H9 (cell line): ENCODE results near the gene KLHL22. TPM values are rescaled to one million over a fixed set of nuclear protein-coding genes. Genes with fewer than 3 reads are reported as not detected.

ENCODE experiments used
- DNase-seq: peaks from one replicate; pipeline ENCODE4 v3.0.0-alpha.2; 2017
- H2AFZ ChIP-seq: one replicate; pipeline ENCODE4 v1.6.1; 2013; ENCODE audit warnings: mild to moderate bottlenecking, low read length, control low read depth, moderate library complexity
- H2AK5ac ChIP-seq: 2 replicates; pipeline ENCODE4 v1.6.1; 2013; ENCODE audit warnings: low read length, control low read depth, mixed read lengths; ENCODE audit not compliant: insufficient read length
- H2BK120ac ChIP-seq: one replicate; pipeline ENCODE4 v1.6.1; 2013; ENCODE audit warnings: low read depth, mild to moderate bottlenecking, low read length, control low read depth, inconsistent platforms; ENCODE audit not compliant: poor library complexity, severe bottlenecking
- H2BK12ac ChIP-seq: 2 replicates; pipeline ENCODE4 v1.6.1; 2013; ENCODE audit warnings: low read length, control low read depth, mixed read lengths, low read depth; ENCODE audit not compliant: insufficient read length
- H2BK15ac ChIP-seq: 2 replicates; pipeline ENCODE4 v1.6.1; 2013; ENCODE audit warnings: low read depth, low read length, control low read depth
- H2BK20ac ChIP-seq: one replicate; pipeline ENCODE4 v1.6.1; 2013; ENCODE audit warnings: low read depth, mild to moderate bottlenecking, low read length, control low read depth, inconsistent platforms; ENCODE audit not compliant: poor library complexity, severe bottlenecking
- H2BK5ac ChIP-seq: 2 replicates; pipeline ENCODE4 v1.6.1; 2013; ENCODE audit warnings: low read length, control low read depth, mixed read lengths; ENCODE audit not compliant: insufficient read length
- H3K14ac ChIP-seq: 2 replicates; pipeline ENCODE4 v1.6.1; 2013; ENCODE audit warnings: low read length, control low read depth; ENCODE audit not compliant: insufficient read depth
- H3K18ac ChIP-seq: 2 replicates; pipeline ENCODE4 v1.6.1; 2013; ENCODE audit warnings: low read depth, mild to moderate bottlenecking, mixed read lengths, low read length, control low read depth; ENCODE audit not compliant: insufficient read length
- H3K23ac ChIP-seq: 2 replicates; pipeline ENCODE4 v1.6.1; 2013; ENCODE audit warnings: low read length, control low read depth, mixed read lengths, low read depth; ENCODE audit not compliant: insufficient read length
- H3K23me2 ChIP-seq: 2 replicates; pipeline ENCODE4 v1.6.1; 2013; ENCODE audit warnings: low read depth, mild to moderate bottlenecking, mixed read lengths, low read length, control low read depth; ENCODE audit not compliant: insufficient read length, poor library complexity, severe bottlenecking
- H3K27ac ChIP-seq: 2 replicates; pipeline ENCODE4 v1.5.1; 2013; ENCODE audit warnings: low read length, control low read depth, mixed read lengths, low read depth; ENCODE audit not compliant: insufficient read length
- H3K27me3 ChIP-seq: 2 replicates; pipeline ENCODE4 v1.6.1; 2013; ENCODE audit warnings: low read length, control low read depth, inconsistent platforms; ENCODE audit not compliant: insufficient read depth
- H3K4ac ChIP-seq: 2 replicates; pipeline ENCODE4 v1.6.1; 2013; ENCODE audit warnings: low read depth, mild to moderate bottlenecking, control low read depth, inconsistent platforms, low read length, moderate library complexity
- H3K4me1 ChIP-seq: 2 replicates; pipeline ENCODE4 v1.6.1; 2013; ENCODE audit warnings: low read length, control low read depth, inconsistent platforms; ENCODE audit not compliant: insufficient read depth
- H3K4me2 ChIP-seq: 2 replicates; pipeline ENCODE4 v1.6.1; 2013; ENCODE audit warnings: low read length, control low read depth, mixed read lengths; ENCODE audit not compliant: insufficient read length, insufficient read depth
- H3K56ac ChIP-seq: 2 replicates; pipeline ENCODE4 v1.6.1; 2013; ENCODE audit warnings: low read depth, mild to moderate bottlenecking, mixed read lengths, low read length, control low read depth; ENCODE audit not compliant: insufficient read length
- H3K79me1 ChIP-seq: 2 replicates; pipeline ENCODE4 v1.6.1; 2013; ENCODE audit warnings: low read depth, mild to moderate bottlenecking, moderate library complexity, low read length, control low read depth, inconsistent platforms; ENCODE audit not compliant: insufficient read depth, poor library complexity, severe bottlenecking
- H3K79me2 ChIP-seq: 2 replicates; pipeline ENCODE4 v1.6.1; 2013; ENCODE audit warnings: low read length, control low read depth, inconsistent platforms; ENCODE audit not compliant: insufficient read depth
- H3K9ac ChIP-seq: 2 replicates; pipeline ENCODE4 v1.6.1; 2013; ENCODE audit warnings: low read length, control low read depth, mixed read lengths; ENCODE audit not compliant: insufficient read length; ENCODE audit errors: extremely low read depth
- H3K9me3 ChIP-seq: one replicate; pipeline ENCODE4 v1.6.1; 2013; ENCODE audit warnings: low read depth, low read length, inconsistent platforms; ENCODE audit not compliant: control insufficient read depth
- H3T11ph ChIP-seq: one replicate; pipeline ENCODE4 v1.6.1; 2013; ENCODE audit warnings: mild to moderate bottlenecking, low read length, control low read depth, inconsistent platforms
- H4K20me1 ChIP-seq: one replicate; pipeline ENCODE4 v1.6.1; 2013; ENCODE audit not compliant: control insufficient read depth, insufficient read length, insufficient read depth
- H4K5ac ChIP-seq: 2 replicates; pipeline ENCODE4 v1.6.1; 2013; ENCODE audit warnings: low read depth, mild to moderate bottlenecking, mixed read lengths, low read length, control low read depth; ENCODE audit not compliant: insufficient read length
- H4K8ac ChIP-seq: replicated peaks from 2 replicates; pipeline ENCODE4 v1.6.1; 2013; ENCODE audit warnings: low read length, control low read depth, mixed read lengths, low read depth; ENCODE audit not compliant: insufficient read length
- H4K91ac ChIP-seq: 2 replicates; pipeline ENCODE4 v1.6.1; 2013; ENCODE audit warnings: low read depth, mild to moderate bottlenecking, moderate library complexity, mixed read lengths, low read length, control low read depth; ENCODE audit not compliant: insufficient read length
- H3K27ac Mint-ChIP-seq, 3 experiments: 2 replicates in 2 of 3; 3 replicates in 1 of 3; pipeline ENCODE4 v1.8.0; 2020 to 2021; ENCODE audit warnings: mixed read lengths in 3 of 3, mild to moderate bottlenecking in 1 of 3, moderate library complexity in 1 of 3
- H3K27me3 Mint-ChIP-seq: 2 replicates; pipeline ENCODE4 v1.8.0; 2021; ENCODE audit warnings: low read depth, mild to moderate bottlenecking, moderate library complexity, mixed read lengths
- H3K36me3 Mint-ChIP-seq, 3 experiments: 2 replicates in 2 of 3; 3 replicates in 1 of 3; pipeline ENCODE4 v1.8.0; 2020 to 2021; ENCODE audit warnings: low read depth in 3 of 3, mixed read lengths in 3 of 3; ENCODE audit not compliant: insufficient read depth in 1 of 3
- H3K4me1 Mint-ChIP-seq, 2 experiments: 2 replicates each; pipeline ENCODE4 v1.8.0; 2020; ENCODE audit warnings: mixed read lengths in 2 of 2
- H3K4me3 Mint-ChIP-seq, 2 experiments: 2 replicates in 1 of 2; 3 replicates in 1 of 2; pipeline ENCODE4 v1.8.0; 2020 to 2021; ENCODE audit warnings: mild to moderate bottlenecking in 2 of 2, mixed read lengths in 2 of 2, moderate library complexity in 1 of 2
- H3K9me3 Mint-ChIP-seq, 2 experiments: 2 replicates in 1 of 2; 3 replicates in 1 of 2; pipeline ENCODE4 v1.8.0; 2020; ENCODE audit warnings: mild to moderate bottlenecking in 2 of 2, mixed read lengths in 2 of 2, moderate library complexity in 1 of 2
- CTCF ChIP-seq: fragments of 200-600 bp; sonication (generic); conservative IDR thresholded peaks from 3 replicates; pipeline ENCODE4 v1.8.0; 2021; ENCODE audit warnings: antibody characterized with exemption, mild to moderate bottlenecking
- WGBS: extraction: QIAGEN DNeasy Blood & Tissue Kit; methylation state at CpG from one replicate; pipeline ENCODE4 v1.1.7; 2013; ENCODE audit warnings: missing lambda C conversion rate, low lambda C conversion rate, mixed read lengths; ENCODE audit not compliant: insufficient read length; ENCODE audit errors: extremely low coverage; 5-methylcytosine and 5-hydroxymethylcytosine counted together
- total RNA-seq: library from RNA; stranded (reverse); gene quantifications from 2 replicates; pipeline ENCODE4 v1.2.1, GENCODE V29; 2021

The KLHL22 gene
- total RNA-seq, 1 experiment from 2014 or later, result 11.9 TPM

GRCh38 chr22:20464912-20465758 is 30.5 kb downstream of the KLHL22 start:
- Histone ChIP-seq H3K4me2 (no peak overlapping the region), H3K14ac (no peak overlapping the region; the same call in 1 of the 2 replicates), H3K4ac (no peak overlapping the region), H3K4me1 (peaks cover 3% of the 10 kb centered on the region; the same call in 1 of the 2 replicates), H2BK15ac (no peak overlapping the region), H3K9ac (no peak overlapping the region), H2BK12ac (no peak overlapping the region), H4K20me1 (no peaks in the 10 kb centered on the region), H3K79me2 (no peaks in the 10 kb centered on the region), H3T11ph (no peak overlapping the region), H3K27ac (no peak overlapping the region), H3K79me1 (no peaks in the 10 kb centered on the region), H2AK5ac (no peak overlapping the region), H3K27me3 (no peaks in the 10 kb centered on the region), H3K23me2 (no peaks in the 10 kb centered on the region), H2AFZ (no peak overlapping the region), H3K23ac (no peak overlapping the region), H4K8ac (no peak overlapping the region), H2BK5ac (no peak overlapping the region), H3K9me3 (no peaks in the 10 kb centered on the region), H2BK20ac (no peak overlapping the region), H2BK120ac (no peak overlapping the region), H4K5ac (no peak overlapping the region), H3K18ac (no peak overlapping the region), H3K56ac (no peak overlapping the region), H4K91ac (no peak overlapping the region)
- WGBS, result no CpG with 5 or more reads among the region's 32 CpGs
- TF ChIP-seq CTCF, result no peak
- Mint-ChIP-seq H3K36me3 (peaks cover 0 to 15% (median 0%) of the 10 kb centered on the region in 3 experiments; a peak in 3 of 7 replicates), H3K9me3 (no peaks in the 10 kb centered on the region), H3K27ac (peak overlapping the region in 1 of 3 experiments; percentile 49; a peak in 1 of 7 replicates), H3K4me1 (peaks cover 8 to 14% of the 10 kb centered on the region in 2 experiments), H3K27me3 (no peaks in the 10 kb centered on the region), H3K4me3 (no peak overlapping the region)
- no peak for DNase-seq
